Measurements from ENCODE around the gene AOAH.

- no peak for TF ChIP-seq CTCF (IDR thresholded peaks at IDR 0.05)
- no peak for TF ChIP-seq POLR2A (IDR thresholded peaks at IDR 0.05)
- no peak for TF ChIP-seq EP300 (IDR thresholded peaks at IDR 0.05)
- TF ChIP-seq POLR2AphosphoS5 (IDR thresholded peaks at IDR 0.05): no peak
Measured at GRCh38 chr7:36668750-36669149, 55.5 kb downstream of the AOAH start.
